GM12878 (cell line): ENCODE results near the gene AAR2. TPM values are rescaled to one million over a fixed set of nuclear protein-coding genes. Genes with fewer than 3 reads are reported as not detected.

Source experiments
- BHLHE40 ChIP-seq, 2 experiments: fragments of 450-650 bp in 1 of 2; IDR thresholded peaks; 2 replicates each; pipeline ENCODE4 v1.6.1; 2011 to 2017; ENCODE audit warnings: low read depth in 2 of 2, borderline replicate concordance in 1 of 2, improper control_type of control experiment in 1 of 2, low read length in 1 of 2, mild to moderate bottlenecking in 1 of 2
- CBX5 ChIP-seq: sonication (generic); IDR thresholded peaks from 2 replicates; pipeline ENCODE4 v1.6.1; 2016; ENCODE audit warnings: low read depth, moderate library complexity, mild to moderate bottlenecking, inconsistent platforms
- IKZF2 ChIP-seq, 2 experiments: fragments of 450-650 bp; IDR thresholded peaks; 2 replicates each; pipeline ENCODE4 v1.6.1; 2017; ENCODE audit warnings: mild to moderate bottlenecking in 2 of 2, moderate library complexity in 2 of 2
- KAT2A ChIP-seq: conservative IDR thresholded peaks from 2 replicates; pipeline ENCODE4 v1.6.1; 2011; ENCODE audit warnings: low read depth, low read length; ENCODE audit not compliant: control insufficient read depth
- MEF2B ChIP-seq: fragments of 450-650 bp; IDR thresholded peaks from 2 replicates; pipeline ENCODE4 v1.6.1; 2018; ENCODE audit warnings: mild to moderate bottlenecking, moderate library complexity; ENCODE audit not compliant: partially characterized antibody, poor library complexity, severe bottlenecking
- MTA2 ChIP-seq: fragments of 450-650 bp; IDR thresholded peaks from 2 replicates; pipeline ENCODE4 v1.6.1; 2016; ENCODE audit warnings: low read depth, mild to moderate bottlenecking, moderate library complexity
- MTA3 ChIP-seq: IDR thresholded peaks from 2 replicates; pipeline ENCODE4 v1.6.1; 2012; ENCODE audit warnings: low read length, inconsistent platforms, borderline replicate concordance
- NFYB ChIP-seq: IDR thresholded peaks from 2 replicates; pipeline ENCODE4 v1.6.1; 2011; ENCODE audit warnings: low read depth, mild to moderate bottlenecking, low read length, improper control_type of control experiment, moderate library complexity; ENCODE audit not compliant: insufficient read depth
- RCOR1 ChIP-seq: conservative IDR thresholded peaks from 2 replicates; pipeline ENCODE4 v1.6.1; 2012; ENCODE audit warnings: low read depth, low read length, improper control_type of control experiment
- SIN3A ChIP-seq: IDR thresholded peaks from 2 replicates; pipeline ENCODE4 v1.6.1; 2012; ENCODE audit warnings: low read depth, low read length, improper control_type of control experiment
- STAT1 ChIP-seq: fragments of 450-650 bp; conservative IDR thresholded peaks from 2 replicates; pipeline ENCODE4 v1.6.1; 2014; ENCODE audit warnings: antibody characterized with exemption, mild to moderate bottlenecking
- SUZ12 ChIP-seq: fragments of 200-600 bp; sonication (generic); IDR thresholded peaks from one replicate; pipeline ENCODE4 v1.6.1; 2018; ENCODE audit warnings: antibody characterized with exemption, mild to moderate bottlenecking; ENCODE audit not compliant: unreplicated experiment
- TCF12 ChIP-seq: IDR thresholded peaks from 2 replicates; pipeline ENCODE4 v1.6.1; 2011; ENCODE audit warnings: low read depth, mild to moderate bottlenecking, low read length
- YBX1 ChIP-seq: fragments of 450-650 bp; IDR thresholded peaks from 2 replicates; pipeline ENCODE4 v1.6.1; 2016; ENCODE audit warnings: antibody characterized with exemption
- ZNF274 ChIP-seq: IDR thresholded peaks from one replicate; pipeline ENCODE4 v1.8.0; 2011; ENCODE audit not compliant: insufficient read length, insufficient read depth
- ZSCAN29 ChIP-seq: fragments of 450-650 bp; IDR thresholded peaks from 2 replicates; pipeline ENCODE4 v1.6.1; 2017; ENCODE audit warnings: mild to moderate bottlenecking, moderate library complexity
- polyA plus RNA-seq, 11 experiments: library from polyadenylated mRNA; depleted of rRNA in 4 of 11; unstranded in 6 of 11; stranded (reverse) in 5 of 11; fragments of >200 nt; fragmentation: Nextera tagmentation in 4 of 11; fragmentation: Illumina TruSeq in 1 of 11; extraction: Ambion mirVana in 4 of 11; extraction: Trizol in 1 of 11; gene quantifications; 1 replicate in 1 of 11; 2 replicates in 10 of 11; pipeline versions ENCODE4 v1.2.1 to v1.2.3, GENCODE V29; 2011 to 2016; ENCODE audit warnings: inconsistent platforms in 2 of 11, missing spikeins in 2 of 11, low read depth in 1 of 11
- total RNA-seq, 4 experiments: library from RNA; depleted of rRNA in 3 of 4; stranded (reverse); fragments of >200 nt in 3 of 4; fragmentation: Illumina TruSeq in 1 of 4; extraction: Trizol in 1 of 4; gene quantifications; 2 replicates each; pipeline versions ENCODE4 v1.2.1 to v1.2.3, GENCODE V29; 2013 to 2021
- TF ChIP-seq, protein P1 (sequence below): fragments of 450-650 bp; IDR thresholded peaks from 2 replicates; pipeline ENCODE4 v1.6.1; 2017; ENCODE audit warnings: mild to moderate bottlenecking, moderate library complexity
- TF ChIP-seq, protein P2 (sequence below): IDR thresholded peaks from 2 replicates; pipeline ENCODE4 v1.6.1; 2011; ENCODE audit warnings: low read depth, mild to moderate bottlenecking, low read length, moderate library complexity, borderline replicate concordance; ENCODE audit errors: extremely low read depth
- TF ChIP-seq, protein P3 (sequence below): fragments of 450-650 bp; IDR thresholded peaks from 2 replicates; pipeline ENCODE4 v1.6.1; 2017; ENCODE audit warnings: antibody characterized with exemption, mild to moderate bottlenecking, moderate library complexity
- TF ChIP-seq, protein P4 (sequence below): fragments of 450-650 bp; conservative IDR thresholded peaks from 2 replicates; pipeline ENCODE4 v1.6.1; 2017; ENCODE audit warnings: mild to moderate bottlenecking, moderate library complexity

Gene AAR2
- total and polyA plus RNA-seq, 10 of the 15 experiments (the other 5 are each of a cell fraction or from before 2014, with no cell fraction given) = 6.5 to 41.7 (median 30.3) TPM

DNA sequence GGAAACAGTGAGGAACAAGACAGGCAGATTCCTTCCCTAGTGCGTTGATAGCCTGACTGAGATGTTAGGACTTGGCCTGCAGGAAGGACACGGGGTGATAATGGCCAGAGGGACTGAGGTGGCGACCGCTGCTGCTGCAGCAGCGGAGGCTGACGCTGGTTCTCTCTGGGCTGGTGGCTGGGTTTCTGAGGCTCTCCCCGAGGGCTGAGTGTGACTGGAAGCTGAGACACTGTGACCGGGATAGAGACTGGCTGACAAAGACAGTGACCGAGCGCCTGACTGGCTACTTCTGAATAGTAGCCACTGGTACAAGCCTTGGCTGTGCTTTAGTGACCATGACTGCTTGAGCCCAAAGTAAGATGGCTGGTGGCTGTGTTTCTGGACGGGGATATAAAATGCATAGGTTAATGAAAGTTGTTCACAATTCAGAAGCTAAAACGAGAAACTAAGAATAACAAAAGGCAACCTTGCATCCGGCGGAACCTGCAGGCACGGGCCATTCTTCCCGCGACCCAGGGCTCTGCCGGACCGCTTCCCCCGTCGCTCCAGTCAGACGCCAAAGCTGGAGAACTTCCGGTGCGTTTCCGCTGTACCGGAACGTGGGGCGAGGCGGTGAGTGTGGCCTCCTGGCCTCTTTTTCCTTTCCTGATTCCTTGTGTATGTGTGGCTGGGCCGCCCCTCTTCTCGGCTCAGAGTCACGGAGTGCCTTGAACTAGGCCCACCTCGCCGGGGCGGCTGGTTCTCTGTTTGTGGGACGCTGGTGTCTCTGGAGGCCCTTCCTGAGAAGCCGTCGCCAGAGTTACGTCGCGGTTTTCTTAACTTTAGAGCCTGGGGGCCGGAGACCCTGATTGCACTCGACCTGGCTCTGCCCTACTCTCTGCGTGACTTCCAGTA is at the start of gene AAR2 (continued):
- TF ChIP-seq ZSCAN29 = peak; percentile 61; the same call in 1 of the 2 replicates
- peak; percentile 49 to 66; a peak in 2 of 4 replicates for TF ChIP-seq BHLHE40 (IDR thresholded peaks at IDR 0.05; ENCODE audit: borderline replicate concordance in 1 of 2, low read depth in 2 of 2, low read length in 1 of 2)
- no peak for TF ChIP-seq ZNF274
- no peak for TF ChIP-seq MTA3
- peak in 1 of 2 experiments; percentile 36; a peak in 1 of 4 replicates for TF ChIP-seq IKZF2 (IDR thresholded peaks at IDR 0.05)
- TF ChIP-seq KAT2A = no peak
- no peak for TF ChIP-seq SUZ12
- peak; percentile 71; the same call in 1 of the 2 replicates for TF ChIP-seq TCF12
- peak; percentile 47; the same call in 1 of the 2 replicates for TF ChIP-seq MTA2
- TF ChIP-seq, protein P1, sequence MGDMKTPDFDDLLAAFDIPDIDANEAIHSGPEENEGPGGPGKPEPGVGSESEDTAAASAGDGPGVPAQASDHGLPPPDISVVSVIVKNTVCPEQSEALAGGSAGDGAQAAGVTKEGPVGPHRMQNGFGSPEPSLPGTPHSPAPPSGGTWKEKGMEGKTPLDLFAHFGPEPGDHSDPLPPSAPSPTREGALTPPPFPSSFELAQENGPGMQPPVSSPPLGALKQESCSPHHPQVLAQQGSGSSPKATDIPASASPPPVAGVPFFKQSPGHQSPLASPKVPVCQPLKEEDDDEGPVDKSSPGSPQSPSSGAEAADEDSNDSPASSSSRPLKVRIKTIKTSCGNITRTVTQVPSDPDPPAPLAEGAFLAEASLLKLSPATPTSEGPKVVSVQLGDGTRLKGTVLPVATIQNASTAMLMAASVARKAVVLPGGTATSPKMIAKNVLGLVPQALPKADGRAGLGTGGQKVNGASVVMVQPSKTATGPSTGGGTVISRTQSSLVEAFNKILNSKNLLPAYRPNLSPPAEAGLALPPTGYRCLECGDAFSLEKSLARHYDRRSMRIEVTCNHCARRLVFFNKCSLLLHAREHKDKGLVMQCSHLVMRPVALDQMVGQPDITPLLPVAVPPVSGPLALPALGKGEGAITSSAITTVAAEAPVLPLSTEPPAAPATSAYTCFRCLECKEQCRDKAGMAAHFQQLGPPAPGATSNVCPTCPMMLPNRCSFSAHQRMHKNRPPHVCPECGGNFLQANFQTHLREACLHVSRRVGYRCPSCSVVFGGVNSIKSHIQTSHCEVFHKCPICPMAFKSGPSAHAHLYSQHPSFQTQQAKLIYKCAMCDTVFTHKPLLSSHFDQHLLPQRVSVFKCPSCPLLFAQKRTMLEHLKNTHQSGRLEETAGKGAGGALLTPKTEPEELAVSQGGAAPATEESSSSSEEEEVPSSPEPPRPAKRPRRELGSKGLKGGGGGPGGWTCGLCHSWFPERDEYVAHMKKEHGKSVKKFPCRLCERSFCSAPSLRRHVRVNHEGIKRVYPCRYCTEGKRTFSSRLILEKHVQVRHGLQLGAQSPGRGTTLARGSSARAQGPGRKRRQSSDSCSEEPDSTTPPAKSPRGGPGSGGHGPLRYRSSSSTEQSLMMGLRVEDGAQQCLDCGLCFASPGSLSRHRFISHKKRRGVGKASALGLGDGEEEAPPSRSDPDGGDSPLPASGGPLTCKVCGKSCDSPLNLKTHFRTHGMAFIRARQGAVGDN = no peak
- TF ChIP-seq, protein P2, sequence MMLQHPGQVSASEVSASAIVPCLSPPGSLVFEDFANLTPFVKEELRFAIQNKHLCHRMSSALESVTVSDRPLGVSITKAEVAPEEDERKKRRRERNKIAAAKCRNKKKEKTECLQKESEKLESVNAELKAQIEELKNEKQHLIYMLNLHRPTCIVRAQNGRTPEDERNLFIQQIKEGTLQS = no peak
- no peak for TF ChIP-seq YBX1
- TF ChIP-seq SIN3A = peak; percentile 80
- TF ChIP-seq RCOR1 = no peak; the same call in 1 of the 2 replicates
- TF ChIP-seq NFYB = peak; percentile 49; the same call in 1 of the 2 replicates
- TF ChIP-seq CBX5 = peak; percentile 96
- TF ChIP-seq MEF2B = peak; percentile 13
- TF ChIP-seq, protein P3, sequence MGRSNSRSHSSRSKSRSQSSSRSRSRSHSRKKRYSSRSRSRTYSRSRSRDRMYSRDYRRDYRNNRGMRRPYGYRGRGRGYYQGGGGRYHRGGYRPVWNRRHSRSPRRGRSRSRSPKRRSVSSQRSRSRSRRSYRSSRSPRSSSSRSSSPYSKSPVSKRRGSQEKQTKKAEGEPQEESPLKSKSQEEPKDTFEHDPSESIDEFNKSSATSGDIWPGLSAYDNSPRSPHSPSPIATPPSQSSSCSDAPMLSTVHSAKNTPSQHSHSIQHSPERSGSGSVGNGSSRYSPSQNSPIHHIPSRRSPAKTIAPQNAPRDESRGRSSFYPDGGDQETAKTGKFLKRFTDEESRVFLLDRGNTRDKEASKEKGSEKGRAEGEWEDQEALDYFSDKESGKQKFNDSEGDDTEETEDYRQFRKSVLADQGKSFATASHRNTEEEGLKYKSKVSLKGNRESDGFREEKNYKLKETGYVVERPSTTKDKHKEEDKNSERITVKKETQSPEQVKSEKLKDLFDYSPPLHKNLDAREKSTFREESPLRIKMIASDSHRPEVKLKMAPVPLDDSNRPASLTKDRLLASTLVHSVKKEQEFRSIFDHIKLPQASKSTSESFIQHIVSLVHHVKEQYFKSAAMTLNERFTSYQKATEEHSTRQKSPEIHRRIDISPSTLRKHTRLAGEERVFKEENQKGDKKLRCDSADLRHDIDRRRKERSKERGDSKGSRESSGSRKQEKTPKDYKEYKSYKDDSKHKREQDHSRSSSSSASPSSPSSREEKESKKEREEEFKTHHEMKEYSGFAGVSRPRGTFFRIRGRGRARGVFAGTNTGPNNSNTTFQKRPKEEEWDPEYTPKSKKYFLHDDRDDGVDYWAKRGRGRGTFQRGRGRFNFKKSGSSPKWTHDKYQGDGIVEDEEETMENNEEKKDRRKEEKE = no peak
- peak; percentile 64; the same call in 1 of the 2 replicates for TF ChIP-seq STAT1
- TF ChIP-seq, protein P4, sequence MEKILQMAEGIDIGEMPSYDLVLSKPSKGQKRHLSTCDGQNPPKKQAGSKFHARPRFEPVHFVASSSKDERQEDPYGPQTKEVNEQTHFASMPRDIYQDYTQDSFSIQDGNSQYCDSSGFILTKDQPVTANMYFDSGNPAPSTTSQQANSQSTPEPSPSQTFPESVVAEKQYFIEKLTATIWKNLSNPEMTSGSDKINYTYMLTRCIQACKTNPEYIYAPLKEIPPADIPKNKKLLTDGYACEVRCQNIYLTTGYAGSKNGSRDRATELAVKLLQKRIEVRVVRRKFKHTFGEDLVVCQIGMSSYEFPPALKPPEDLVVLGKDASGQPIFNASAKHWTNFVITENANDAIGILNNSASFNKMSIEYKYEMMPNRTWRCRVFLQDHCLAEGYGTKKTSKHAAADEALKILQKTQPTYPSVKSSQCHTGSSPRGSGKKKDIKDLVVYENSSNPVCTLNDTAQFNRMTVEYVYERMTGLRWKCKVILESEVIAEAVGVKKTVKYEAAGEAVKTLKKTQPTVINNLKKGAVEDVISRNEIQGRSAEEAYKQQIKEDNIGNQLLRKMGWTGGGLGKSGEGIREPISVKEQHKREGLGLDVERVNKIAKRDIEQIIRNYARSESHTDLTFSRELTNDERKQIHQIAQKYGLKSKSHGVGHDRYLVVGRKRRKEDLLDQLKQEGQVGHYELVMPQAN = peak; percentile 63
